Fibroblast of lung (primary cell): ENCODE results near the gene GAS7. TPM values are rescaled to one million over a fixed set of nuclear protein-coding genes. Genes with fewer than 3 reads are reported as not detected.

Source experiments
- DNase-seq, 2 donors: peaks; one replicate each; pipeline versions ENCODE4 v3.0.0 to v3.0.0-alpha.2; 2010; ENCODE audit warnings: low read depth in 2 of 2
- H2AFZ ChIP-seq: 2 replicates; pipeline ENCODE4 v1.5.1; 2012; ENCODE audit warnings: low read length, control low read depth, inconsistent platforms
- H3K27ac ChIP-seq: 2 replicates; pipeline ENCODE4 v1.5.1; 2011; ENCODE audit warnings: low read length, control low read depth; ENCODE audit not compliant: insufficient read depth
- H3K27me3 ChIP-seq: 2 replicates; pipeline ENCODE4 v1.5.1; 2011; ENCODE audit warnings: mild to moderate bottlenecking, low read length; ENCODE audit not compliant: control insufficient read depth, insufficient read depth
- H3K36me3 ChIP-seq: 2 replicates; pipeline ENCODE4 v1.5.1; 2011; ENCODE audit warnings: low read length; ENCODE audit not compliant: control insufficient read depth, insufficient read depth
- H3K4me1 ChIP-seq: 2 replicates; pipeline ENCODE4 v1.5.1; 2011; ENCODE audit warnings: low read length; ENCODE audit not compliant: control insufficient read depth, insufficient read depth; ENCODE audit errors: extremely low read depth
- H3K4me2 ChIP-seq: 2 replicates; pipeline ENCODE4 v1.5.1; 2011; ENCODE audit warnings: low read length, control low read depth; ENCODE audit not compliant: insufficient read depth; ENCODE audit errors: extremely low read depth
- H3K4me3 ChIP-seq, 4 experiments: fragments of 200-600 bp in 1 of 4; sonication (generic) in 1 of 4; replicated peaks in 1 of 4; 2 replicates each; pipeline ENCODE4 v1.5.1; 2011 to 2016; ENCODE audit warnings: low read length in 4 of 4, low read depth in 3 of 4, mild to moderate bottlenecking in 3 of 4, control low read depth in 2 of 4, inconsistent platforms in 1 of 4, mixed read lengths in 1 of 4; ENCODE audit not compliant: insufficient read depth in 1 of 4; ENCODE audit errors: control extremely low read depth in 1 of 4
- H3K79me2 ChIP-seq: 2 replicates; pipeline ENCODE4 v1.5.1; 2012; ENCODE audit warnings: mild to moderate bottlenecking, low read length, inconsistent platforms; ENCODE audit not compliant: control insufficient read depth, insufficient read depth
- H3K9ac ChIP-seq: 2 replicates; pipeline ENCODE4 v1.5.1; 2011; ENCODE audit warnings: mild to moderate bottlenecking, low read length, control low read depth; ENCODE audit not compliant: insufficient read depth
- H3K9me3 ChIP-seq: 2 replicates; pipeline ENCODE4 v1.5.1; 2012; ENCODE audit warnings: low read depth, low read length; ENCODE audit not compliant: control insufficient read depth, insufficient read depth
- H4K20me1 ChIP-seq: 2 replicates; pipeline ENCODE4 v1.5.1; 2011; ENCODE audit warnings: low read length; ENCODE audit not compliant: control insufficient read depth, insufficient read depth; ENCODE audit errors: extremely low read depth
- EZH2 ChIP-seq: IDR thresholded peaks from 2 replicates; pipeline ENCODE4 v1.5.1; 2012; ENCODE audit warnings: low read length, control low read depth, mild to moderate bottlenecking; ENCODE audit errors: missing control alignments
- polyA plus RNA-seq, 2 donors: library from polyadenylated mRNA; depleted of rRNA in 1 of 2; stranded (reverse) in 1 of 2; unstranded in 1 of 2; fragments of >200 nt; gene quantifications; 2 replicates each; pipeline ENCODE4 v1.2.1, GENCODE V29; 2011 to 2012; ENCODE audit warnings: missing spikeins in 1 of 2
- total RNA-seq: library from RNA; depleted of rRNA; stranded (reverse); fragments of >200 nt; gene quantifications from 2 replicates; pipeline ENCODE4 v1.2.1, GENCODE V29; 2014
- TF ChIP-seq, protein P1 (sequence below), 2 donors: IDR thresholded peaks in 1 of 2; conservative IDR thresholded peaks in 1 of 2; 1 replicate in 1 of 2; 2 replicates in 1 of 2; pipeline ENCODE4 v1.5.1; 2011 to 2012; ENCODE audit warnings: low read length in 2 of 2, control low read depth in 1 of 2, inconsistent platforms in 1 of 2, low read depth in 1 of 2, mild to moderate bottlenecking in 1 of 2

Gene GAS7
- total and polyA plus RNA-seq, 2 donors (not counting 1 experiment from before 2014, with no cell fraction given), result 0.58 to 2.6 TPM

DNA sequence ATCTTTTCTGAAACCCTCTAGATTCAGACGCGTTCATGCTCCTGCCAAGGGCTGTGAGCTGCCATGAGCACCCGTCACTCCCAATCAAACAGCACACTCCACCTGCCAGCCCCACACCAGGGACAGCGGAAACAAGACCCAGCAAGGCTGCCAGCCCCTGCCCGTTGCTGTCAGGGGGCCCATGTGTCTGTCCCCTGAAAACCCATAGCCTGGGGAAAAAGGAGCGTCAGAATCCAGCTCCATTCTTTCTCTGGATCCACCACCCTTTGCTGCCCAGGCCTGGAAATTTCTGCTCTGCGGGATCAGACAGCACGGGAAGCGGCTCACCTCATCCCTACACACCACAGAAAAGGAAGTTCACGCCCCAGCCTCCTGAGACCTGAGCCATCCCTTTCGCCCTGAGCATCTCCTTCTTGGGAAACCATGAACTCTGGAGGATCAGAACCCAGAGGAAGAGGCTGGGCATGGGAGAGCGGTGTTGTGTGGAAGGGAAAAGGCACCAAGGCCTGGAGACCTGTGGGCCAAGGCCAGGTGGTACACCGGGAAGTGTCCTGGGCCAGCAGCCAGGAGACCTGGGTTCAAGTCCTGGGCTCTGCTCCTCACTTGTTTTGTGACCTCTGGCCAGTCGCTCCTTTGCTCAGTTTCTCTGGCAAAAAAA lies 241.8 kb downstream of the GAS7 start:
- Histone ChIP-seq H4K20me1 (no peaks in the 10 kb centered on the region), H3K9me3 (no peaks in the 10 kb centered on the region), H3K36me3 (no peaks in the 10 kb centered on the region), H2AFZ (no peak overlapping the region), H3K4me3 (no peak overlapping the region), H3K27me3 (no peaks in the 10 kb centered on the region), H3K79me2 (no peaks in the 10 kb centered on the region), H3K4me2 (no peak overlapping the region), H3K27ac (no peak overlapping the region), H3K4me1 (no peaks in the 10 kb centered on the region), H3K9ac (no peak overlapping the region)
- TF ChIP-seq, protein P1, sequence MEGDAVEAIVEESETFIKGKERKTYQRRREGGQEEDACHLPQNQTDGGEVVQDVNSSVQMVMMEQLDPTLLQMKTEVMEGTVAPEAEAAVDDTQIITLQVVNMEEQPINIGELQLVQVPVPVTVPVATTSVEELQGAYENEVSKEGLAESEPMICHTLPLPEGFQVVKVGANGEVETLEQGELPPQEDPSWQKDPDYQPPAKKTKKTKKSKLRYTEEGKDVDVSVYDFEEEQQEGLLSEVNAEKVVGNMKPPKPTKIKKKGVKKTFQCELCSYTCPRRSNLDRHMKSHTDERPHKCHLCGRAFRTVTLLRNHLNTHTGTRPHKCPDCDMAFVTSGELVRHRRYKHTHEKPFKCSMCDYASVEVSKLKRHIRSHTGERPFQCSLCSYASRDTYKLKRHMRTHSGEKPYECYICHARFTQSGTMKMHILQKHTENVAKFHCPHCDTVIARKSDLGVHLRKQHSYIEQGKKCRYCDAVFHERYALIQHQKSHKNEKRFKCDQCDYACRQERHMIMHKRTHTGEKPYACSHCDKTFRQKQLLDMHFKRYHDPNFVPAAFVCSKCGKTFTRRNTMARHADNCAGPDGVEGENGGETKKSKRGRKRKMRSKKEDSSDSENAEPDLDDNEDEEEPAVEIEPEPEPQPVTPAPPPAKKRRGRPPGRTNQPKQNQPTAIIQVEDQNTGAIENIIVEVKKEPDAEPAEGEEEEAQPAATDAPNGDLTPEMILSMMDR (conservative IDR thresholded peaks at IDR 0.05 in 1 of 2, IDR thresholded peaks at IDR 0.05 in 1 of 2; ENCODE audit: low read depth in 1 of 2, low read length in 2 of 2), result no peak
- TF ChIP-seq EZH2, result no peak
- DNase-seq, result no peak

DNA sequence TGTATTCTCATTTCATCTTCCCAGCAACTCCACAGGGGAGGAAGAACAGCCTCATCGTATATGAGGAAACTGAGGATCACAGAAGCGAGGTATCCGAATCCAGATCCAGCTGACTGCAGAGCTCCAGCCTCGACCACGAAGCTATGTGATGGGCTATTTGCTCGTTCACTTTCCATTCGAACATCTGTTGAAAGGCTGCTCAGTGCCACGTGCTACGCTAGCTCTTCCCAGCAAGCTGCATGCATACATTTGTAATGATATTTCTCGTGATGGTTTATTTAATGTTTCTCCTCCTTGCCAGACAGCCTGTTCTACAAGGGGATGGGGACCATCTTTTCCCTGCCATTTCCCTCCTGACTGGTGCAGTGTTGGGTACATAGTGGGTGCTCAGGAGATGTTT lies 244.9 kb downstream of the GAS7 start:
- no peaks in the 10 kb centered on the region for H4K20me1 ChIP-seq
- H3K4me2 ChIP-seq, result no peak overlapping the region
- no peaks in the 10 kb centered on the region for H3K27me3 ChIP-seq
- H3K27ac ChIP-seq, result no peak overlapping the region
- no peaks in the 10 kb centered on the region for H3K79me2 ChIP-seq
- H3K9ac ChIP-seq, result no peak overlapping the region
- no peak for TF ChIP-seq EZH2
- TF ChIP-seq, protein P1 (conservative IDR thresholded peaks at IDR 0.05 in 1 of 2, IDR thresholded peaks at IDR 0.05 in 1 of 2; ENCODE audit: low read depth in 1 of 2, low read length in 2 of 2), result no peak
- H3K9me3 ChIP-seq, result no peaks in the 10 kb centered on the region
- no peak overlapping the region for H2AFZ ChIP-seq
- H3K36me3 ChIP-seq, result no peaks in the 10 kb centered on the region
- DNase-seq, result no peak
- H3K4me3 ChIP-seq, result no peak overlapping the region
- no peaks in the 10 kb centered on the region for H3K4me1 ChIP-seq

DNA sequence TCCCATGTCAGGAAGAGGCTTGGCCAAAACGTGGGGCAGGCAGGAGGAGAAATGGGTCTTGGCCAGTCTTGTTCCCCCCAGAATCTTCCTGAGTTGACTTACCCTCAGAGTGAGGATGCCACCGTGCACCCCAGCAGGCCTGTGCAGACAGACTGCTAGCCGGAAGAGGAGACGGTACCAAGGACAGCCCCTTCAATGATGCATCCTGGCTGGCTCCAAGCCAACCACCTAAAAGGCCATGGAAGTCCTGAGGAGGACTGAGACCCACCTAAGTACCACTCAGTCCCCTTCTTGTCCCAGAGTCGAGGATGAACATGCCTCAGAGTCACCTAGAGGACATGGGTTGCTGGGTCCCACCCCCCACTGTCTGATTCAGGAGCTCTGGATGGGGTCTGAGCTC lies 246.6 kb downstream of the GAS7 start:
- no peak for TF ChIP-seq EZH2
- TF ChIP-seq, protein P1 (conservative IDR thresholded peaks at IDR 0.05 in 1 of 2, IDR thresholded peaks at IDR 0.05 in 1 of 2; ENCODE audit: low read depth in 1 of 2, low read length in 2 of 2), result no peak
- Histone ChIP-seq H3K36me3 (no peaks in the 10 kb centered on the region), H3K9me3 (no peaks in the 10 kb centered on the region), H3K9ac (no peak overlapping the region), H3K27ac (no peak overlapping the region), H2AFZ (no peak overlapping the region), H4K20me1 (no peaks in the 10 kb centered on the region), H3K4me1 (no peaks in the 10 kb centered on the region), H3K4me2 (no peak overlapping the region), H3K79me2 (no peaks in the 10 kb centered on the region), H3K27me3 (no peaks in the 10 kb centered on the region), H3K4me3 (no peak overlapping the region)
- no peak for DNase-seq
